K562 (cell line): ENCODE results near the gene RBM15. TPM values are rescaled to one million over a fixed set of nuclear protein-coding genes. Genes with fewer than 3 reads are reported as not detected.

Experiments
- AFF1 ChIP-seq, 2 experiments: fragments of 450-650 bp; IDR thresholded peaks; 2 replicates each; pipeline ENCODE4 v1.6.1; 2018; ENCODE audit warnings: mild to moderate bottlenecking in 2 of 2, low read depth in 1 of 2; ENCODE audit not compliant: partially characterized antibody in 2 of 2
- CBFA2T3 ChIP-seq: fragments of 450-650 bp; IDR thresholded peaks from 2 replicates; pipeline ENCODE4 v1.6.1; 2017
- CCAR2 ChIP-seq: fragments of 200-400 bp; formaldehyde crosslinking; IDR thresholded peaks from 2 replicates; pipeline ENCODE4 v1.6.1; 2017; ENCODE audit warnings: mild to moderate bottlenecking, low read depth, low read length
- CLOCK ChIP-seq: fragments of 250-450 bp; sonication (Bioruptor Pico); IDR thresholded peaks from 2 replicates; pipeline ENCODE4 v1.4.0; 2020; ENCODE audit warnings: mild to moderate bottlenecking, moderate library complexity, borderline replicate concordance
- HLTF ChIP-seq: fragments of 450-650 bp; IDR thresholded peaks from 2 replicates; pipeline ENCODE4 v1.6.1; 2016
- HOXB6 ChIP-seq: fragments of 250-450 bp; sonication (Bioruptor Pico); IDR thresholded peaks from 2 replicates; pipeline ENCODE4 v1.5.1; 2022; ENCODE audit warnings: mild to moderate bottlenecking, borderline replicate concordance
- L3MBTL2 ChIP-seq: fragments of 450-650 bp; IDR thresholded peaks from 2 replicates; pipeline ENCODE4 v1.6.1; 2016; ENCODE audit warnings: mild to moderate bottlenecking, moderate library complexity
- NRF1 ChIP-seq, 2 experiments: fragments of 450-650 bp; IDR thresholded peaks in 1 of 2; conservative IDR thresholded peaks in 1 of 2; 2 replicates each; pipeline ENCODE4 v1.6.1; 2014; ENCODE audit warnings: mild to moderate bottlenecking in 2 of 2
- POLR2AphosphoS5 ChIP-seq: IDR thresholded peaks from 2 replicates; pipeline ENCODE4 v1.6.1; 2011; ENCODE audit warnings: mild to moderate bottlenecking, low read depth, low read length, moderate library complexity; ENCODE audit not compliant: control insufficient read depth, insufficient read depth
- PTBP1 ChIP-seq: fragments of 200-400 bp; formaldehyde crosslinking; IDR thresholded peaks from 2 replicates; pipeline ENCODE4 v1.6.1; 2017; ENCODE audit warnings: low read depth, low read length
- RBM14 ChIP-seq: fragments of 200-400 bp; formaldehyde crosslinking; IDR thresholded peaks from 2 replicates; pipeline ENCODE4 v1.6.1; 2018; ENCODE audit warnings: low read depth, mild to moderate bottlenecking, low read length, moderate library complexity, borderline replicate concordance; ENCODE audit not compliant: insufficient read depth
- SMAD4 ChIP-seq: fragments of 250-450 bp; sonication (Bioruptor Pico); conservative IDR thresholded peaks from 2 replicates; pipeline ENCODE4 v1.8.0; 2021; ENCODE audit warnings: inconsistent platforms, mild to moderate bottlenecking, moderate library complexity
- SNRNP70 ChIP-seq: fragments of 200-400 bp; formaldehyde crosslinking; optimal IDR thresholded peaks from 2 replicates; pipeline ENCODE3; 2017; ENCODE audit warnings: low read depth, low read length
- TOE1 ChIP-seq, 2 experiments: fragments of 450-650 bp in 1 of 2; sonication (generic) in 1 of 2; formaldehyde crosslinking in 1 of 2; IDR thresholded peaks; 2 replicates each; pipeline versions ENCODE4 v1.7.1 to v1.8.0; 2016 to 2022; ENCODE audit warnings: borderline replicate concordance in 2 of 2, mild to moderate bottlenecking in 2 of 2, antibody characterized with exemption in 1 of 2, inconsistent platforms in 1 of 2, low read depth in 1 of 2, missing genetic modification reagents in 1 of 2, moderate library complexity in 1 of 2
- U2AF2 ChIP-seq: fragments of 200-400 bp; formaldehyde crosslinking; optimal IDR thresholded peaks from 2 replicates; pipeline ENCODE3; 2017; ENCODE audit warnings: low read depth, mild to moderate bottlenecking, low read length
- ZFX ChIP-seq: sonication (generic); formaldehyde crosslinking; IDR thresholded peaks from 2 replicates; pipeline ENCODE4 v1.8.0; 2022; ENCODE audit warnings: mild to moderate bottlenecking, missing genetic modification reagents, moderate library complexity
- ZNF408 ChIP-seq: fragments of 250-450 bp; sonication (Bioruptor Pico); IDR thresholded peaks from 2 replicates; pipeline ENCODE4 v1.4.0; 2020; ENCODE audit warnings: low read depth, mild to moderate bottlenecking, moderate library complexity
- ZNF644 ChIP-seq: fragments of 200-800 bp; sonication (Bioruptor generic); IDR thresholded peaks from 2 replicates; pipeline ENCODE4 v1.6.1; 2016; ENCODE audit warnings: low read depth, missing genetic modification characterization, missing compliant biosample characterization
- polyA plus RNA-seq, 8 experiments: library from polyadenylated mRNA; depleted of rRNA in 4 of 8; stranded (reverse) in 5 of 8; unstranded in 3 of 8; fragments of >200 nt; fragmentation: Nextera tagmentation in 2 of 8; fragmentation: Illumina TruSeq in 1 of 8; extraction: Ambion mirVana in 2 of 8; extraction: Trizol in 1 of 8; gene quantifications; 2 replicates each; pipeline versions ENCODE4 v1.2.1 to v1.2.3, GENCODE V29; 2011 to 2014; ENCODE audit warnings: inconsistent platforms in 1 of 8, missing spikeins in 1 of 8
- total RNA-seq, 7 experiments: library from RNA; depleted of rRNA in 6 of 7; stranded (reverse); fragments of >200 nt in 6 of 7; fragmentation: Illumina TruSeq in 2 of 7; extraction: Trizol in 2 of 7; gene quantifications; 2 replicates each; pipeline versions ENCODE4 v1.2.1 to v1.2.3, GENCODE V29; 2011 to 2021; ENCODE audit warnings: low replicate concordance in 1 of 7

Gene RBM15
- total and polyA plus RNA-seq, 9 of the 15 experiments (the other 6 are each of a cell fraction or from before 2014, with no cell fraction given), result 2.4 to 63.4 (median 28.2) TPM

- TF ChIP-seq U2AF2 (no peak), NRF1 (conservative IDR thresholded peaks at IDR 0.05 in 1 of 2, IDR thresholded peaks at IDR 0.05 in 1 of 2) (no peak), SMAD4 (CRISPR knock-in tag) (no peak; the same call in 1 of the 2 replicates), ZNF644 (tag) (no peak), SNRNP70 (no peak), CCAR2 (no peak), ZFX (CRISPR knock-in tag) (0 out of 2 replicates have a peak, but pooled peaks have one; percentile 2), PTBP1 (no peak), ZNF408 (CRISPR knock-in tag) (no peak), POLR2AphosphoS5 (peak; percentile 88), AFF1 (IDR thresholded peaks at IDR 0.05; ENCODE audit: low read depth in 1 of 2, partially characterized antibody in 2 of 2) (peak in 1 of 2 experiments; percentile 33), CBFA2T3 (no peak), CLOCK (CRISPR knock-in tag) (no peak), TOE1 (IDR thresholded peaks at IDR 0.05; ENCODE audit: borderline replicate concordance) (no peak), TOE1 (CRISPR knock-in tag; IDR thresholded peaks at IDR 0.05; ENCODE audit: borderline replicate concordance, low read depth) (peak; percentile 50; the same call in 1 of the 2 replicates), RBM14 (peak; percentile 95; the same call in 1 of the 2 replicates), HOXB6 (CRISPR knock-in tag) (no peak), HLTF (no peak), L3MBTL2 (no peak)
Observed at GRCh38 chr1:110339407-110340206, 430 bp downstream of the RBM15 start (continued).
